Stimulated activated CD8-positive, alpha-beta memory T cell treated with anti-CD3 and anti-CD28 coated beads, Interleukin-7, amount 100 ng/mL, for 24 hours (primary cell): ENCODE measurements around the gene PLEKHO1.

Experiments
- DNase-seq: peaks from one replicate; pipeline ENCODE4 v3.0.0-alpha.2; 2020; ENCODE audit warnings: low read depth

PLEKHO1 gene

DNA sequence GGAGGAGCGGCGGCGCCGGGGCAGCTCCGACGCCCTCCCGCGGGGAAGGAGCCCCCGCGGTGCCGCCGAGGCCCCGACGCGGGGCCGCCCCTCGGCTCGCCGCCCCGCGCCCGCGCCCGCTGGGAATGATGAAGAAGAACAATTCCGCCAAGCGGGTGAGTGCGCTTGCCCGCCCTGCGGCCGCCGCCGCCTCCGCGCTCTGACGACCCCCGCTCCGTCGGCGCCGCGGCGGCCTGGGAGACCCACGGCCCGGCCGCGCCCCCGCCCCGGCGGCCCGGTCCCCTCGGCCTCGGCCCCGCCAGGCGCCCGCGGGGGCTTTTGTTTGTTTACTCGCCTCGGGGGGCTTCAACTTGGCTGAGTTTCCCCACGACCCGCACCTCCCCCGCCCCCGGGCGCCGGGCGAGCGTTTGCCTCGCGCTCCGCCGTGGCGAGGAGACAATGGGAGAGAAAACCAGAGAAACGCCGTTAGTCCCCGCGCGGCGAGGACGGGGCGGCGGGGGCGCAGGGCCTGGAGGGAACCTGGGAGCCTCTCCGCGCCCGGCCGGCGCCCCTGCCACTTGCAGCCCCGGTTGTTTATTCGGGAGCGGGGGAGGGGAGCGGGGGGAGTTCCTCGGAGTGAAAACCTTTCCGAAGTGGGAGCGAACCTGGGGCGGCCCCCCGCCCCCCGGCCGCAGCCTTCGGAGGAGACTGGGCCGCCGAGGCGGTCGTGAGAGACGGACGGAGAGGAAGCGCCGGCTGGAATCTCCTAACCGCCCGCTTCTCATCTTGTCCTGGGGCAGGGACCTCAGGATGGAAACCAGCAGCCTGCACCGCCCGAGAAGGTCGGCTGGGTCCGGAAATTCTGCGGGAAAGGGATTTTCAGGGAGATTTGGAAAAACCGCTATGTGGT is 661 bp downstream of the PLEKHO1 start:
- DNase-seq = no peak

DNA sequence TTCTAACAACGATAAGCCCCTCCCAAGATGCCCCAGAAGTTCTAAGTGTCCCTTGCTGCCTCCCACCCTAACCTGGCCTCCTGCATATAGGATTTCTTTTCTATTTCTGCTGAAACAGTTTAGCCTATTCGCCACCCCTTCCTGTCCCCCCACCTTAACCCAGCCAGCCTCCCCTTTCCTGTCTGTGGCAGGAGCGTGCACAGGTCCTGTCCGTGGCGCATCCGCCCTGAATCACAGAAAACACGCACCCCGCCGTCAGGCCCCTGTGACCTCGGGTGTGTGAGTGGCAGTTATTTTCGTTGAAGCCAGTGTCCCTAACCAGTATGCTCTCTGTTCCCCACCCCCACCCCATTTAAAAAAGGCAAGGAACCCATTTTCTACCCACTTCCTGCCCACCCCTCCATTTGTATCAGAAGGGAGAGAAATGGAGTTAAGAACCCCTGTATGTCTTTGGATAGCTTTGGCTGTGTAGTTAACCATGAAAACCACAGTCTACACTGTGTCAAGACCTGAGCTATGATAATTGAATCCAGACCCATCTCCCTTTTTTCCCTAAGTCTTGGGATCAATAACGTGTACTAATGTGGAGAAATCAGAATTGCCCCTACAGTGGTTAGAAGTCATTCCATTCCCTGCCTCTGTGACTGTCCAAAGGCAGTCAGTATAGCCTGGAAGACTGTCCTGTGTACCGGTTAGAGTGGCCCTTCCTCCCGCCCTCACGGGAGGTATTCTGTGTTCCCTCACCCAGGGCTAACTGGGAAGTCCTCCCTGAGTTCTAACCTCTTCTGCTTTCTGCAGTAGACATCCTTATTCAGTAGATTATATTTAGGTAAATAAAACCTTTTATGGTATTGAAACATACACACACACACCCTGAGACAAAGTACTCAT is 1.8 kb downstream of the PLEKHO1 start:
- DNase-seq = peak; percentile 33

- DNase-seq = no peak
Measured at GRCh38 chr1:150152182-150152536, 2.4 kb downstream of the PLEKHO1 start.

DNA sequence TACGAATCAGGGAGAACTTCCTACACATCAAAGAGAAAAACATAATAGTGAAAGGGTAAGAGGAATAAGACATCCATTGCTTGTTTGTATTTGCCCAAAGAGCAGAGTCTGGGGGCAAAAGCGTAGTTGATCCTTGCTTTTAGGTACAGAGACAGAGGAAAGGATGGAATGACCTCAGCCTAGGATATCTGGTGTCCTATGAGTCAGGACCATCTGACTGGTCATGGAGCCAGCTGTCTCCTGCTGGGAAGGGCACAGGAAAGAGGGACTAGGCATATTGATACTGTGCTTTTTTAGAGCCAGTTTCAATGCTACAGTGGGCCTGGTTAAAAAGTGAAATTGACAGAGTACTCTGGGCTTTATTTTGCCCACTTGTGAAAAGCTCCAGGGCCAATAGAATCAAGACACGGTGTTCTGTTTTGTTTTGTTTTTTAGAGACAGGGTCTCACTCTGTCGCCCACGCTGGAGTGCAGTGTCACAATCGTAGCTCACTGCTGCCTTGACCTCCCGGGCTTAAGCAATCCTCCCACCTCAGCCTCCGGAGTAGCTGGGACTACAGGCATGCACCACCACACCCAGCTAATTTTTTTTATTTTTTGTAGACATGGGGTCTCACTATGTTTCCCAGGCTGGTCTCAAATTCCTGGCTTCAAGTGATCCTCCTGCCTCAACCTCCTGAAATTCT is 3.2 kb downstream of the PLEKHO1 start:
- DNase-seq = no peak

- no peak for DNase-seq
Measured at GRCh38 chr1:150154143-150154542, 4.4 kb downstream of the PLEKHO1 start.

DNA sequence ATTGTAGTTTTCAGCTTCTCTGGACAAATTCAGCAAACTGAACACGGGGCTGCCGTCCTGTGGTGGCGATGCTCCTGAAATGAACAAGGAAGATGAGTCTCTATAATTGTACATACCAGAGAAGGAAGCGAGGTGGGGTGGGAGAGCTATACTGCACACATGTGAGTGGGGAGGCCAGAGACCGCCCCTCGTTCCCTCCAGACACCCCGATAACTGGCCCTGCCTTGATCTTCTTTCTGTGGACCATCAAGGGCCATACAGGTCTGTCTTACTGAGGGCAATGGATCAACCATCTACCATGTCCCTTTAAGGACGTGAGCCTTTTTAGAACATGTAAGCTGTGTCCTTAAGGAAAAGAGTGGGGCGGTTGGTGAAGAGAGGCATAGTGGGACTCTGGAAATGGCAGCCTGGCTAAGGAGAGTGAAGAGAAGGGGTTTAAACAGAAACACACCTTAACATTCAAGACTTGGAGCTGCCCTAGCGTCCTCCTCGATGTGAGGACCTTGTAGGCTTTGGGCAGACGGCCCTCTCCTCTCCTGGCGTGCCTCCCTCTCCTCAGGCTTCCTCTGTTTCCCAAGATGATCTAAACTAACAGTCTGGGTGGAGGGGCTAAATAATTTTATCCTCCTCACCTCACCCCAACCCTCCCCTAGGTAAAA is 5.8 kb downstream of the PLEKHO1 start:
- DNase-seq = no peak

DNA sequence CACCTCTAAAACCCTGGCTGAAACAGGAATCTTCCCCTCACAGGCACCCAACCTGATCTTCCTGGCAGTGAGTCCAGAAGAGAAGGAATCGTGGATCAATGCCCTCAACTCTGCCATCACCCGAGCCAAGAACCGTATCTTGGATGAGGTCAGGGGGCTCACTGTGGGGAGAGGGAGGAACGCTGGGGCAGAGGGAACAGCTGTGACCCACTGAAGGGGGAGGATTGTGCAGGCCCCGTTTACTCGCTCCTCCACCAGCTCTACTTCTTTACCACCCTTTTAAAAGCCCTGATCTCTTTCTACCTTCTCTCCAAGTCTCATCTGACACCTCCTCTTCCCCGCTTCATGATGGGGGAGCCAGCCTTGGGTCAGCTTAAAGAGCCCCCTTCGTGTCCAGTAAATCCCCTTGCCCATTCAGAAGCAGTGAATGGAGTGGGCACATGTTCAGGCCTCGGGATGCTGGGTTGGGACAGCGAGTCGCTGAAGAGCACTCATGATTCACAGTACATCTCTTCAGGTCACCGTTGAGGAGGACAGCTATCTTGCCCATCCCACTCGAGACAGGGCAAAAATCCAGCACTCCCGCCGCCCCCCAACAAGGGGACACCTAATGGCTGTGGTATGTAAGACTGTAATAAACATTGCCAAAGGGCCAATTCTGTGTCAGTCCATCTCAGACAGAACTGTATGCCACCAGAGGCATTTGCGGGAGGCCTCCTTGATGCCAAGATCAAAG is 7.3 kb downstream of the PLEKHO1 start:
- DNase-seq = no peak

DNA sequence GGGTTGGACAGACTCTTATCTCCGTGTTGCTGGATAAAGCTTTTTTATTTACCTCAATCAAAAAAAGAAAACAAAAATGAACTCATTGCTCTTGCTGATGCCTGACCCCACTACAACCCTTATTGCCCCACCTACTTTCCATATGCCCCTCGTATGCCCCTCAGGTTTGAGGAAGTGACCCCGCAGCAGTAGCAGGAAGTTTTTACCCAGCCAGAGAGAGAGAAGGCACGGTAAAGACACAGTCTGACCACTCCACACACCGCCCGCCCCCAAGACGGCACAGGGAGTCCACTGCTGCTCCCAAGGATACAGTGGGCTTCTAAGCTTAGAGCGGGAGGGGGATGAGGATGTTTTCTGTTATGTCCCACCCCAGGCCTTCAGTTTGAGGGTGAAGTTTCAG is 9.8 kb downstream of the PLEKHO1 start:
- no peak for DNase-seq

- no peak for DNase-seq
Measured at GRCh38 chr1:150160964-150161621, 11.4 kb downstream of the PLEKHO1 start.

- no peak for DNase-seq
Measured at GRCh38 chr1:150161747-150162581, 12.2 kb downstream of the PLEKHO1 start.

- no peak for DNase-seq
Measured at GRCh38 chr1:150162582-150162861, 12.8 kb downstream of the PLEKHO1 start.

DNA sequence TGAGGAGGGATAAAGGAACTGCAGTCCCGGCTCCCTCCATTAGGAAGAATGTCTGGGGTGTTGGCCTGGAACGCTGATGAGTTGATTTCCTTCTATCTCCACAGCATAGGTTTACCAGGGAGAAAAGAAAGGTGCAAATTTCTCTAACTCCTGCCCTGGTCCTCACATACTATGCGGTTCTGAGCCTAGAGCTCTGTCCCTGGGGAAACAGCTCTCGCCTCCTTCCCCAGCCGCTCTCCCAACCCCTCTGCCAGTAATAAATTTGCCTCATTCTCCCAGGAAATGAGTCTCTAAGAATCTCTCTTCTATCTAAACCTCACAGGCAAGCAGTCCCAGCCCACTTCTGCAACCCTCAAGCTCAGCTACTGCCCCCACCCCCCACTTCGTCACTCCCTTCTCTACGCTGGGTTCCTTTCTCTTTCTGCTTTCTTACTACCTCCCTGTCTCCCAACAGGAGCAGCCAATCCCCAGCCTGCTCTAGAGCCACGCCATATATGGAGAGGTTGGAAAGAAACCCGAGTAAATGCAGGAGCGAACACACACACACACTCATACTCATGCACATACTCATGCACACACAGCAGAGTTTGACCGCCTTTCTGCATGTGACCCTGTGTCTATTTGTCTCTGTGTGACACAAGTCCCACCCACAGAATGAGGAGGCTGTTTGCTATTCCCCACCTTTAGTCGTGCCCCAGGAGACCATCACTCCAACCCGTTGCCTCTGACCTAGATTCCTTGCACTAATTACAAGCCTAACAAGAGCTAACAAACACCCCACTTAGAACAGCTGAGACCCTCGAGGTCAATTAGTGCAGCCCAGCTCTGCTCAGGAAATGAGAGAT is 13.4 kb downstream of the PLEKHO1 start:
- DNase-seq = no peak

GRCh38 chr1:150164224-150164623 is 14.5 kb downstream of the PLEKHO1 start:
- DNase-seq = no peak

GRCh38 chr1:150164779-150165178 is 15.1 kb downstream of the PLEKHO1 start:
- DNase-seq = no peak

DNA sequence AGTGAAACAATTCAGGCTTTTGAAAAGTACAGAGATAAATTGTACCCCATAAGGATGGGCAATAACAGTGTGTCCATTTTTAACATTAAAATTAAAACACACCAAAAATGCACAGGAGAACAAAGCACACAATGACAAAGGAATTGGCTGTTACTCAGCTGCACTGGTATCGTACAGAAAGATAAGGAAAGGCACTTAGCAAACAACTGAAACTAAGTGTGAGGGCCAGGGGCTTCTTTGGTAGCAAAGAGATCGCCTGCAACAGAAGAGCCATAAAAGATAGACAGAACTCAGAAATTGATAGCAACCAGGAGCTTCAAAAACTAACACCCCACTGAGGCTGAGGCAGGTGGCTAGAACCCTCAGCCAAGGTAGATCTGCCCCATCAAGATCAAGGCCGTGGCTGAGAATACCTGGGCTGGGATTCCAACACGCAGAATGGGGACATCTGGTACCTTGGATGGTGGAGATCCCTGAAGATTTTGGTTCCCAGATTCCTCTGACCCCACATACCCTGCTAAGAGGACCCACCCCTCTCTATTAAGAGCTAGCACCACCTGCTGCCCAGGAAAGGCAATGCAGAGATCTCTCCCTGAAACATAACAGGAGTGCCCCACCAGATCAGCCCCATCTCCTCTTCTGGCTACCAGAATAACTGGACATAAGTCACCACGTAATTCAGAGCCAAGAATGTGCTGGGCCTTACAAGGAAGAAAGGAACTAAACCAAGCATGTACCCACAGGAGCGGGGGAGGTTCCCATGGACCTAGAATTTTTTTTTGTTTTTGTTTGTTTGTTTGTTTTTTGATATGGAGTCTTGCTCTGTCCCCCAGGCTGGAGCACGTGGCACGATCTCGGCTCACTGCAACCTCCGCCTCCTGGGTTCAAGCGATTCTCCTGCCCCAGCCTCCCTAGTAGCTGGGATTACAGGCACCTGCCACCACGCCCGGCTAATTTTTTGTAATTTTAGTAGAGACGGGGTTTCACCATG is 16.2 kb downstream of the PLEKHO1 start:
- DNase-seq = no peak

- no peak for DNase-seq
Measured at GRCh38 chr1:150168960-150169601, 19.4 kb downstream of the PLEKHO1 start.

DNA sequence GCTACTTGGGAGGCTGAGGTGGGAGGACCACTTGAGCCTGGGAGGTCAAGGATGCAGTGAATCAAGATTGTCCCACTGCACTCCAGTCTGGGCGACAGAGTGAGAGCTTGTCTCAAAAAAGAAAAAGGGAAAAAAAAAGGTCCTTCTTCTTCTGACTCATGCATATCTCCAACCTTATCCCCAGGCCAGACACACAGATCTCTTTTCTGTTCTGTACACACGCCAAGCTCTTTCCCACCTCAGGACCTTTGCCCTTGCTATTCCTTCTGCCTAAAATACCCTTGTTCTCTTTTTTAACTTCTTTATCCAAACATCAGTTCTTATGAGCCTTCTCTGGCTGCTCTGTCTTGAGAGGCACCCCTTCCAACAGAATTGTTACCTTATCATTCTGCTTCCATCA is 22.1 kb downstream of the PLEKHO1 start:
- DNase-seq = no peak
